SK-N-SH (cell line): ENCODE data around the gene TSPAN7. TPM values are rescaled to one million over a fixed set of nuclear protein-coding genes. Genes with fewer than 3 reads are reported as not detected.

Experiments
- CTCF ChIA-PET: fragments of 300-600, 350-600 bp; formaldehyde crosslinking; extraction: SDS; loops from one replicate; lab custom pipeline; 2021; lab: Yijun Ruan, JAX
- POLR2A ChIA-PET: fragments of 350-600 bp; sonication (Branson Sonifier 250); formaldehyde crosslinking; extraction: SDS; loops from one replicate; lab custom pipeline; 2020; ENCODE audit warnings: antibody characterized with exemption, inconsistent platforms; lab: Yijun Ruan, JAX
- DNase-seq: peaks from one replicate; pipeline ENCODE4 v3.0.0; 2012
- H2AFZ ChIP-seq: fragments of 200-600 bp; sonication (generic); 2 replicates; pipeline ENCODE4 v1.8.1; 2016; ENCODE audit warnings: antibody characterized with exemption, mild to moderate bottlenecking, low read depth
- H3F3A ChIP-seq: fragments of 200-600 bp; sonication (generic); replicated peaks from 2 replicates; pipeline ENCODE3; 2016; ENCODE audit warnings: antibody characterized with exemption, mild to moderate bottlenecking; ENCODE audit not compliant: insufficient read depth
- H3K27ac ChIP-seq, 2 experiments: fragments of 200-500 bp in 1 of 2; fragments of 200-600 bp in 1 of 2; sonication (Bioruptor generic) in 1 of 2; sonication (generic), shearing (Covaris generic) in 1 of 2; 2 replicates each; pipeline versions ENCODE4 v1.5.1 to v1.6.1; 2014 to 2016; ENCODE audit warnings: low read depth in 2 of 2, inconsistent platforms in 1 of 2, low read length in 1 of 2, mild to moderate bottlenecking in 1 of 2, mixed read lengths in 1 of 2
- H3K27me3 ChIP-seq: fragments of 200-600 bp; sonication (generic), shearing (Covaris generic); 2 replicates; pipeline ENCODE4 v1.6.1; 2016; ENCODE audit warnings: mixed run types; ENCODE audit not compliant: insufficient read depth
- H3K36me3 ChIP-seq, 2 experiments: fragments of 200-500 bp in 1 of 2; fragments of 200-600 bp in 1 of 2; sonication (Bioruptor generic) in 1 of 2; sonication (generic) in 1 of 2; replicated peaks in 1 of 2; 2 replicates each; pipeline versions ENCODE3 to v1.5.1; 2014 to 2016; ENCODE audit warnings: low read length in 1 of 2, mild to moderate bottlenecking in 1 of 2; ENCODE audit not compliant: insufficient read depth in 2 of 2, control insufficient read depth in 1 of 2
- H3K4me1 ChIP-seq, 2 experiments: fragments of 200-500 bp in 1 of 2; fragments of 200-600 bp in 1 of 2; sonication (Bioruptor generic) in 1 of 2; sonication (generic), shearing (Covaris generic) in 1 of 2; 2 replicates each; pipeline versions ENCODE4 v1.5.1 to v1.6.1; 2014 to 2016; ENCODE audit warnings: low read depth in 1 of 2, low read length in 1 of 2, mixed run types in 1 of 2; ENCODE audit not compliant: insufficient read depth in 2 of 2, control insufficient read depth in 1 of 2
- H3K4me2 ChIP-seq: fragments of 200-600 bp; sonication (generic), shearing (Covaris generic); 2 replicates; pipeline ENCODE4 v1.6.1; 2017; ENCODE audit warnings: mixed run types
- H3K4me3 ChIP-seq, 2 experiments: fragments of 200-500 bp in 1 of 2; fragments of 200-600 bp in 1 of 2; sonication (Bioruptor generic) in 1 of 2; sonication (generic), shearing (Covaris generic) in 1 of 2; 2 replicates each; pipeline versions ENCODE4 v1.5.1 to v1.8.1; 2014 to 2016; ENCODE audit warnings: low read depth in 2 of 2, inconsistent platforms in 1 of 2, low read length in 1 of 2, mild to moderate bottlenecking in 1 of 2, mixed read lengths in 1 of 2, moderate library complexity in 1 of 2
- H3K79me2 ChIP-seq: fragments of 200-600 bp; sonication (generic); 2 replicates; pipeline ENCODE4 v1.8.1; 2017; ENCODE audit warnings: mild to moderate bottlenecking; ENCODE audit not compliant: insufficient read depth
- H3K9ac ChIP-seq: fragments of 200-600 bp; sonication (generic); 2 replicates; pipeline ENCODE4 v1.6.1; 2017; ENCODE audit warnings: mixed run types
- H3K9me2 ChIP-seq: fragments of 200-600 bp; sonication (generic); 2 replicates; pipeline ENCODE4 v1.6.1; 2017; ENCODE audit warnings: mixed run types
- H3K9me3 ChIP-seq: fragments of 200-600 bp; sonication (generic); 2 replicates; pipeline ENCODE4 v1.6.1; 2017; ENCODE audit warnings: mixed run types, mild to moderate bottlenecking, moderate library complexity
- H4K20me1 ChIP-seq: fragments of 200-600 bp; sonication (generic); 2 replicates; pipeline ENCODE4 v1.6.1; 2017; ENCODE audit warnings: mild to moderate bottlenecking, mixed run types; ENCODE audit not compliant: insufficient read depth
- CTCF ChIP-seq: fragments of 200-600 bp; sonication (generic); IDR thresholded peaks from 2 replicates; pipeline ENCODE4 v1.6.1; 2017; ENCODE audit warnings: antibody characterized with exemption, mild to moderate bottlenecking, moderate library complexity
- EP300 ChIP-seq, 2 experiments: IDR thresholded peaks; 2 replicates each; pipeline versions ENCODE4 v1.4.0 to v1.6.1; 2012; ENCODE audit warnings: borderline replicate concordance in 1 of 2, low read depth in 1 of 2, low read length in 1 of 2
- GATA2 ChIP-seq: sonication (generic); formaldehyde crosslinking; IDR thresholded peaks from 2 replicates; pipeline ENCODE4 v1.5.0; 2020; ENCODE audit warnings: mild to moderate bottlenecking, missing genetic modification reagents
- MEF2A ChIP-seq: IDR thresholded peaks from 2 replicates; pipeline ENCODE4 v1.4.0; 2012; ENCODE audit warnings: low read depth, borderline replicate concordance
- MXI1 ChIP-seq: IDR thresholded peaks from 2 replicates; pipeline ENCODE4 v1.6.1; 2012; ENCODE audit warnings: mild to moderate bottlenecking, low read depth, low read length, improper control_type of control experiment
- NFIC ChIP-seq: IDR thresholded peaks from 2 replicates; pipeline ENCODE4 v1.4.0; 2012; ENCODE audit warnings: borderline replicate concordance
- NRF1 ChIP-seq: IDR thresholded peaks from 2 replicates; pipeline ENCODE4 v1.6.1; 2012; ENCODE audit warnings: low read depth, mild to moderate bottlenecking, low read length
- RAD21 ChIP-seq: IDR thresholded peaks from 2 replicates; pipeline ENCODE4 v1.6.1; 2012; ENCODE audit warnings: mild to moderate bottlenecking, low read length
- RFX5 ChIP-seq: IDR thresholded peaks from 2 replicates; pipeline ENCODE4 v1.6.1; 2012; ENCODE audit warnings: mild to moderate bottlenecking, improper control_type of control experiment, low read length
- RXRA ChIP-seq: IDR thresholded peaks from 2 replicates; pipeline ENCODE4 v1.4.0; 2012; ENCODE audit warnings: low read depth, mild to moderate bottlenecking, borderline replicate concordance
- SMC3 ChIP-seq: IDR thresholded peaks from 2 replicates; pipeline ENCODE4 v1.6.1; 2012; ENCODE audit warnings: low read depth, low read length, improper control_type of control experiment
- TAF1 ChIP-seq: IDR thresholded peaks from 2 replicates; pipeline ENCODE4 v1.6.1; 2012; ENCODE audit warnings: low read depth, mild to moderate bottlenecking, low read length, moderate library complexity, borderline replicate concordance
- WGBS: methylation state at CpG from one replicate; pipeline ENCODE4 v1.1.6; 2017; ENCODE audit warnings: low lambda C conversion rate; 5-methylcytosine and 5-hydroxymethylcytosine counted together
- polyA plus RNA-seq, 3 experiments: library from polyadenylated mRNA; depleted of rRNA; stranded (reverse); fragments of >200 nt; gene quantifications; 2 replicates each; pipeline ENCODE4 v1.2.3, GENCODE V29; 2012

Gene TSPAN7
- polyA plus RNA-seq, 1 of the 3 experiments (the other 2 are of a cell fraction): 0.39 TPM

GRCh38 chrX:38662640-38663039, 101.3 kb downstream of the TSPAN7 start:
- Histone ChIP-seq H3K4me1 (no peaks in the 10 kb centered on the region; a peak in 1 of 4 replicates), H3K27ac (no peak overlapping the region), H3K4me3 (no peak overlapping the region), H3K4me2 (no peak overlapping the region), H2AFZ (no peak overlapping the region), H3K9me3 (no peaks in the 10 kb centered on the region), H3K79me2 (no peaks in the 10 kb centered on the region), H3K9ac (no peak overlapping the region), H3F3A (no peaks in the 10 kb centered on the region), H4K20me1 (no peaks in the 10 kb centered on the region), H3K9me2 (no peaks in the 10 kb centered on the region), H3K36me3 (no peaks in the 10 kb centered on the region), H3K27me3 (no peaks in the 10 kb centered on the region)
- TF ChIP-seq NRF1: no peak
- no peak for TF ChIP-seq RFX5
- TF ChIP-seq EP300 (IDR thresholded peaks at IDR 0.05; ENCODE audit: borderline replicate concordance in 1 of 2, low read depth in 1 of 2, low read length in 1 of 2): no peak
- WGBS: 8% methylated on average over 2 of the region's 2 CpGs
- no peak for DNase-seq
- POLR2A ChIA-PET: no interaction called here
- CTCF ChIA-PET: interaction anchor here (0.9 kb wide), 1 partner anchor 9 kb away, joined by 3 read pairs; no protein-coding TSS in a partner anchor

- Histone ChIP-seq H3K27ac (no peak overlapping the region), H3K79me2 (no peaks in the 10 kb centered on the region), H3K36me3 (no peaks in the 10 kb centered on the region), H3K9ac (no peak overlapping the region), H3K4me1 (no peaks in the 10 kb centered on the region; a peak in 1 of 4 replicates), H3K4me2 (no peak overlapping the region), H3F3A (no peaks in the 10 kb centered on the region), H3K4me3 (no peak overlapping the region), H4K20me1 (no peaks in the 10 kb centered on the region), H3K9me3 (no peaks in the 10 kb centered on the region), H3K9me2 (no peaks in the 10 kb centered on the region), H3K27me3 (no peaks in the 10 kb centered on the region), H2AFZ (no peak overlapping the region)
- peak; percentile 28 for DNase-seq
- CTCF ChIA-PET: interaction anchor here (1.4 to 2.4 kb wide), 3 partner anchors 11 to 100 kb away, joined by 4 to 13 read pairs (median 5); no protein-coding TSS in a partner anchor
- TF ChIP-seq MEF2A (no peak), CTCF (peak; percentile 57), GATA2 (CRISPR knock-in tag) (no peak), TAF1 (no peak), RAD21 (peak; percentile 74), SMC3 (peak; percentile 30; the same call in 1 of the 2 replicates), NFIC (no peak), RXRA (no peak), MXI1 (no peak)
- WGBS: 8% methylated on average over 5 of the region's 5 CpGs
- POLR2A ChIA-PET: no interaction called here
These were observed 102.9 kb downstream of the TSPAN7 start for GRCh38 chrX:38664285-38664684.
